ENCODE results near the gene PTGS1.

- TF ChIP-seq, protein P1, sequence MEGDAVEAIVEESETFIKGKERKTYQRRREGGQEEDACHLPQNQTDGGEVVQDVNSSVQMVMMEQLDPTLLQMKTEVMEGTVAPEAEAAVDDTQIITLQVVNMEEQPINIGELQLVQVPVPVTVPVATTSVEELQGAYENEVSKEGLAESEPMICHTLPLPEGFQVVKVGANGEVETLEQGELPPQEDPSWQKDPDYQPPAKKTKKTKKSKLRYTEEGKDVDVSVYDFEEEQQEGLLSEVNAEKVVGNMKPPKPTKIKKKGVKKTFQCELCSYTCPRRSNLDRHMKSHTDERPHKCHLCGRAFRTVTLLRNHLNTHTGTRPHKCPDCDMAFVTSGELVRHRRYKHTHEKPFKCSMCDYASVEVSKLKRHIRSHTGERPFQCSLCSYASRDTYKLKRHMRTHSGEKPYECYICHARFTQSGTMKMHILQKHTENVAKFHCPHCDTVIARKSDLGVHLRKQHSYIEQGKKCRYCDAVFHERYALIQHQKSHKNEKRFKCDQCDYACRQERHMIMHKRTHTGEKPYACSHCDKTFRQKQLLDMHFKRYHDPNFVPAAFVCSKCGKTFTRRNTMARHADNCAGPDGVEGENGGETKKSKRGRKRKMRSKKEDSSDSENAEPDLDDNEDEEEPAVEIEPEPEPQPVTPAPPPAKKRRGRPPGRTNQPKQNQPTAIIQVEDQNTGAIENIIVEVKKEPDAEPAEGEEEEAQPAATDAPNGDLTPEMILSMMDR (IDR thresholded peaks at IDR 0.05; ENCODE audit: control extremely low read depth in 1 of 3, insufficient read depth in 1 of 3, low read depth in 1 of 3, low read length in 3 of 3) = no peak
- TF ChIP-seq POLR2A (IDR thresholded peaks at IDR 0.05; ENCODE audit: control extremely low read depth in 1 of 2, low read depth in 2 of 2, low read length in 2 of 2) (no peak), POLR2AphosphoS5 (IDR thresholded peaks at IDR 0.05; ENCODE audit: low read depth, low read length) (no peak), USF2 (IDR thresholded peaks at IDR 0.05; ENCODE audit: low read length) (no peak), MAFK (IDR thresholded peaks at IDR 0.05; ENCODE audit: low read depth, low read length) (no peak), BCL11A (IDR thresholded peaks at IDR 0.05; ENCODE audit: low read depth in 2 of 2, low read length in 2 of 2) (no peak), EP300 (IDR thresholded peaks at IDR 0.05; ENCODE audit: borderline replicate concordance in 1 of 2, low read depth in 2 of 2, low read length in 2 of 2) (no peak), GABPA (IDR thresholded peaks at IDR 0.05; ENCODE audit: borderline replicate concordance, insufficient read depth, low read length) (no peak), HDAC6 (IDR thresholded peaks at IDR 0.05; ENCODE audit: low read depth, low read length) (no peak), YY1 (IDR thresholded peaks at IDR 0.05; ENCODE audit: low read depth, low read length) (no peak), SUZ12 (IDR thresholded peaks at IDR 0.05; ENCODE audit: low read length) (no peak), SP1 (IDR thresholded peaks at IDR 0.05; ENCODE audit: low read depth, low read length) (no peak), EZH2 (IDR thresholded peaks at IDR 0.05; ENCODE audit: low read depth, low read length, severe bottlenecking) (no peak)
- TF ChIP-seq, protein P2, sequence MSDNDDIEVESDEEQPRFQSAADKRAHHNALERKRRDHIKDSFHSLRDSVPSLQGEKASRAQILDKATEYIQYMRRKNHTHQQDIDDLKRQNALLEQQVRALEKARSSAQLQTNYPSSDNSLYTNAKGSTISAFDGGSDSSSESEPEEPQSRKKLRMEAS (IDR thresholded peaks at IDR 0.05) = no peak
Measured at GRCh38 chr9:122349201-122349600, 21.6 kb upstream of the PTGS1 start.

Measured in H1 (cell line).